ENCODE results near the gene PLXND1. TPM values are rescaled to one million over a fixed set of nuclear protein-coding genes. Genes with fewer than 3 reads are reported as not detected.
A peak's percentile ranks its signal among the peaks of the same experiment; 100 is the strongest.

Gene PLXND1
- total and polyA plus RNA-seq, 2 donors (not counting 1 experiment from before 2014, with no cell fraction given), result 3.3 to 74.4 TPM

DNA sequence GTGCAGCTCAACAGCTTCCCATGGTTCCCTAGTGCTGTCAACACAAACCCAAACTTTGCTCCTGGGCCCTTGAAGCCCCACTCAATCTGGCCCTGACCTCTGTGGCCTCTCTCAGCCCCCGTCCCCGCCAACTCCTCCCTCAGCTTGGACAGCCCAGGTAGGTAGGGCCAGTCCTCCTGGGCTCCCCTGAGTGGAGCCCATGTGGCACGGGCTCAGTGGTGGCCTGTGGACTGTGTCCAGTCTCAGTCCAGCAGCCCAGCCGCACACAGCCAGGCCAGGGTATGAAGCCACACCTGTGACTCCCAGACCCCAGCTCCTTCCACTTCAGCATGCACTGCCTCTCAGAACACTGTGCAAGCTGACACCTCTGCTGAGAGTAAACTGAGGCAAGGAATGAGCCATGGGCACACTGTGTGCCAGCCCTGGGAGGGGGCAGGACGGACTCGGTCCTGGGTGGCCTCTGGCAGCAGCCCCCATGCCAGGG lies 11.5 kb downstream of the PLXND1 start:
- peaks cover 0 to 7% (median 0%) of the 10 kb centered on the region in 3 donors for H3K9me3 ChIP-seq (ENCODE audit: control extremely low read depth in 1 of 3, control insufficient read depth in 2 of 3, insufficient read depth in 1 of 3, low read length in 2 of 3)
- no peak overlapping the region for H3K27ac ChIP-seq (ENCODE audit: low read length in 2 of 2)
- TF ChIP-seq, protein P1, sequence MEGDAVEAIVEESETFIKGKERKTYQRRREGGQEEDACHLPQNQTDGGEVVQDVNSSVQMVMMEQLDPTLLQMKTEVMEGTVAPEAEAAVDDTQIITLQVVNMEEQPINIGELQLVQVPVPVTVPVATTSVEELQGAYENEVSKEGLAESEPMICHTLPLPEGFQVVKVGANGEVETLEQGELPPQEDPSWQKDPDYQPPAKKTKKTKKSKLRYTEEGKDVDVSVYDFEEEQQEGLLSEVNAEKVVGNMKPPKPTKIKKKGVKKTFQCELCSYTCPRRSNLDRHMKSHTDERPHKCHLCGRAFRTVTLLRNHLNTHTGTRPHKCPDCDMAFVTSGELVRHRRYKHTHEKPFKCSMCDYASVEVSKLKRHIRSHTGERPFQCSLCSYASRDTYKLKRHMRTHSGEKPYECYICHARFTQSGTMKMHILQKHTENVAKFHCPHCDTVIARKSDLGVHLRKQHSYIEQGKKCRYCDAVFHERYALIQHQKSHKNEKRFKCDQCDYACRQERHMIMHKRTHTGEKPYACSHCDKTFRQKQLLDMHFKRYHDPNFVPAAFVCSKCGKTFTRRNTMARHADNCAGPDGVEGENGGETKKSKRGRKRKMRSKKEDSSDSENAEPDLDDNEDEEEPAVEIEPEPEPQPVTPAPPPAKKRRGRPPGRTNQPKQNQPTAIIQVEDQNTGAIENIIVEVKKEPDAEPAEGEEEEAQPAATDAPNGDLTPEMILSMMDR (IDR thresholded peaks at IDR 0.05), result no peak
- no peak for TF ChIP-seq EZH2 (IDR thresholded peaks at IDR 0.05; ENCODE audit: borderline replicate concordance, insufficient read depth, low read depth, low read length, poor library complexity, severe bottlenecking)
- Mint-ChIP-seq H3K27ac (no peak overlapping the region), H3K9me3 (ENCODE audit: insufficient read depth) (no peaks in the 10 kb centered on the region), H3K27me3 (peaks cover 24% of the 10 kb centered on the region), H3K4me3 (no peak overlapping the region), H3K4me1 (peaks cover 24% of the 10 kb centered on the region)
- H3K27me3 ChIP-seq (replicated peaks in 1 of 4; ENCODE audit: control extremely low read depth in 1 of 4, control insufficient read depth in 3 of 4, insufficient read depth in 4 of 4, low read length in 3 of 4), result peaks cover 0 to 33% (median 12%) of the 10 kb centered on the region in 4 experiments
- H3K9ac ChIP-seq (ENCODE audit: low read length), result no peak overlapping the region
- no peak overlapping the region for H3K4me3 ChIP-seq (ENCODE audit: control extremely low read depth in 1 of 5, extremely low read depth in 1 of 5, insufficient read depth in 1 of 5, low read depth in 2 of 5, low read length in 4 of 5)
- no peaks in the 10 kb centered on the region for H3K36me3 ChIP-seq (replicated peaks in 1 of 2; ENCODE audit: control extremely low read depth in 1 of 2, control insufficient read depth in 1 of 2, extremely low read depth in 1 of 2, insufficient read depth in 2 of 2, low read length in 1 of 2)
- 94% methylated on average over 6 of the region's 6 CpGs for WGBS (ENCODE audit: insufficient coverage)
- no peaks in the 10 kb centered on the region for H3K79me2 ChIP-seq (ENCODE audit: control insufficient read depth, insufficient read depth, low read length)
- H2AFZ ChIP-seq (ENCODE audit: insufficient read depth, low read depth, low read length, poor library complexity, severe bottlenecking), result no peak overlapping the region
- CTCF ChIA-PET, result interaction anchor here (2.0 to 3.3 kb wide), 3 partner anchors 8 to 17 kb away, joined by 7 to 11 read pairs (median 7); no protein-coding TSS in a partner anchor
- intact Hi-C loops (cut with micrococcal nuclease), result loop anchor here (2.0 kb wide), 1 partner anchor 16 kb away; no protein-coding TSS in a partner anchor
- DNase-seq (no peak), ATAC-seq (ENCODE audit: low read depth) (no peak)
- H3K4me2 ChIP-seq (replicated peaks; ENCODE audit: low read depth, low read length, poor library complexity, severe bottlenecking), result no peak overlapping the region
- H4K20me1 ChIP-seq (ENCODE audit: control insufficient read depth, insufficient read depth, low read length, poor library complexity, severe bottlenecking), result no peaks in the 10 kb centered on the region
- H3K4me1 ChIP-seq (ENCODE audit: control insufficient read depth in 2 of 2, insufficient read depth in 2 of 2, low read length in 2 of 2), result peaks cover 19 to 24% of the 10 kb centered on the region in 2 donors
- POLR2A ChIA-PET, result interaction anchor here (0.6 to 3.3 kb wide), 2 partner anchors 18 to 230 kb away, joined by 4 to 17 read pairs; no protein-coding TSS in a partner anchor

DNA sequence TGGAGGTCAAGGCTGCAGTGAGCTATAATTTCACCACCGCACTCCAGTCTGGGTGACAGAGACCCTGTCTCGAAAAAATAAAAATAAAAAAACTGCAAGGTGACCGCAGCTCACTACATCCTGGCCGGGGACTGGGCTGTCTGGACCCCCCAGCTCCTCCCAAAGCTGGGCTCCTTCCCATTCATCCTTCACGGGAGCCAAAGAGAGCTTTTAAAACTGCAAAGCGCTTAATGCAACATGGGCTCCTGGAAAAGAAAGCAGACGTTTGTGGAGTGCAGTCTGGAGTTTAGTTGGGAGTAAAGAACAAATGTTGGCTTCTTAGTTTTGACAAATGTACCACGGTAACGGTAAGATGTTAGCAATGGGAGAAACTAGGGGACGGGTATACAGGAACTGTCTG lies 12.1 kb downstream of the PLXND1 start:
- CTCF ChIA-PET, result interaction anchor here (1.4 to 3.3 kb wide), 5 partner anchors 9 to 104 kb away, joined by 3 to 12 read pairs (median 7); no protein-coding TSS in a partner anchor
- Histone ChIP-seq H3K27me3 (replicated peaks in 1 of 4; ENCODE audit: control extremely low read depth in 1 of 4, control insufficient read depth in 3 of 4, insufficient read depth in 4 of 4, low read length in 3 of 4) (peaks cover 0 to 33% (median 12%) of the 10 kb centered on the region in 4 experiments), H3K36me3 (replicated peaks in 1 of 2; ENCODE audit: control extremely low read depth in 1 of 2, control insufficient read depth in 1 of 2, extremely low read depth in 1 of 2, insufficient read depth in 2 of 2, low read length in 1 of 2) (no peaks in the 10 kb centered on the region), H3K9me3 (ENCODE audit: control extremely low read depth in 1 of 3, control insufficient read depth in 2 of 3, insufficient read depth in 1 of 3, low read length in 2 of 3) (peaks cover 0 to 7% (median 0%) of the 10 kb centered on the region in 3 donors), H4K20me1 (ENCODE audit: control insufficient read depth, insufficient read depth, low read length, poor library complexity, severe bottlenecking) (no peaks in the 10 kb centered on the region), H3K4me2 (replicated peaks; ENCODE audit: low read depth, low read length, poor library complexity, severe bottlenecking) (no peak overlapping the region), H3K4me3 (ENCODE audit: control extremely low read depth in 1 of 5, extremely low read depth in 1 of 5, insufficient read depth in 1 of 5, low read depth in 2 of 5, low read length in 4 of 5) (no peak overlapping the region), H3K9ac (ENCODE audit: low read length) (no peak overlapping the region), H3K79me2 (ENCODE audit: control insufficient read depth, insufficient read depth, low read length) (no peaks in the 10 kb centered on the region), H2AFZ (ENCODE audit: insufficient read depth, low read depth, low read length, poor library complexity, severe bottlenecking) (no peak overlapping the region), H3K27ac (ENCODE audit: low read length in 2 of 2) (no peak overlapping the region), H3K4me1 (ENCODE audit: control insufficient read depth in 2 of 2, insufficient read depth in 2 of 2, low read length in 2 of 2) (peaks cover 19 to 24% of the 10 kb centered on the region in 2 donors)
- H3K4me1 Mint-ChIP-seq, result peaks cover 24% of the 10 kb centered on the region
- 72% methylated on average over 6 of the region's 10 CpGs for WGBS (ENCODE audit: insufficient coverage)
- no peak overlapping the region for H3K27ac Mint-ChIP-seq
- no peak for TF ChIP-seq EZH2 (IDR thresholded peaks at IDR 0.05; ENCODE audit: borderline replicate concordance, insufficient read depth, low read depth, low read length, poor library complexity, severe bottlenecking)
- TF ChIP-seq, protein P1 (IDR thresholded peaks at IDR 0.05), result no peak
- POLR2A ChIA-PET, result interaction anchor here (0.6 to 3.3 kb wide), 3 partner anchors 11 to 231 kb away, joined by 4 to 17 read pairs (median 7); partner anchors contain the start of gene PLXND1
- peaks cover 24% of the 10 kb centered on the region for H3K27me3 Mint-ChIP-seq
- H3K9me3 Mint-ChIP-seq (ENCODE audit: insufficient read depth), result no peaks in the 10 kb centered on the region
- intact Hi-C loops (cut with micrococcal nuclease), result loop anchor here (2.0 kb wide), 1 partner anchor 16 kb away; no protein-coding TSS in a partner anchor
- peak overlapping the region; percentile 29 for H3K4me3 Mint-ChIP-seq
- DNase-seq, result no peak
- ATAC-seq (ENCODE audit: low read depth), result no peak
